ENCODE data around the gene DGKB.

GRCh38 chr7:14892961-14893360 is 9.6 kb downstream of the DGKB start:
- no peak for TF ChIP-seq CTCF (conservative IDR thresholded peaks at IDR 0.05; ENCODE audit: low read depth, low read length)
- no peak for TF ChIP-seq EZH2 (IDR thresholded peaks at IDR 0.05; ENCODE audit: borderline replicate concordance, low read depth, low read length, poor library complexity, severe bottlenecking)
